Stimulated activated CD4-positive, alpha-beta T cell treated with anti-CD3 and anti-CD28 coated beads, Interleukin-4, amount 100 ng/mL, for 1 hour (primary cell): ENCODE results near the gene C14orf132.
"Not testable (repeated sequence)": the region's sequence is repeated elsewhere in the genome, so short reads cannot be mapped to it uniquely, and the experiment has no call there.

ENCODE experiments used
- DNase-seq: peaks from one replicate; pipeline ENCODE4 v3.0.0-alpha.2; 2020

The C14orf132 gene

DNA sequence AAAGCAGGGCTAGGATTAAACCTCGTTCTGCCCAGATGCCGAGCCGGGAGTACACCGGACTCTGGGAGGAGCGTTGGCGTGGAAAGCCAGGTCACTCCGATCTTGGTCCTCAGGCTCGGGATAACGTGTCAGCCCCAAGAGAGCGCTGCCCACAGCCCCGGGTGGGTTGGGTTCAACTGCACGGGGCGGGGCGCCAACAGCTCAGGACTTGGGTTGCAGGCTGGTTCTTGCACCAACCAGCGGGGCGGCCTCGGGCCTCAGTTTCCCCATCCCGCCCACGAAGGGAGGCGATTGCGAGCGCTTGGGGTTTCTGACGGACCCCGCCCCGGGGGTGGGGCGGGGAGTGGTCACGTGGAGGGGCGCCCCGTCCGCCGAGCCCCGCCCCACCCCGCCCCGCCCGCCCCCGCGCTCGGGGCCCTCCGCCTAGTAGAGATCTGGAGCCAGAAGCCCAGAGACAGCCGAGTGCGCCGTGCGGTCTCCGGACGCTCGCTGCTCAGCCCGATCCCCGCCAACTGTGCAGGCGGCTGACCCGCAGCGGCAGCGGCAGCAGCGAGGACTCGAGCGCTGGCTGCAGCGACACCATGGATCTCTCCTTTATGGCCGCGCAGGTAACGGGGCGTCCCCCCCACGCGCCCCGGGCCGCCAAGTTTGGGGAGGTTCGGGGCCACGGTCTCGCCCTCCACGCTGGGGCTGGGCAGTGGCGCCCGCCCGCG is at the start of gene C14orf132:
TSS of gene C14orf132 (plus strand) at position 443 of the 713 bp plus-strand sequence. CDS start at position 582, 139 bp downstream.
- DNase-seq, result peak; percentile 69

- no peak for DNase-seq
Observed at GRCh38 chr14:95993768-95994592, 45.2 kb upstream of the C14orf132 start.

GRCh38 chr14:95994593-95994928 is 44.6 kb upstream of the C14orf132 start:
- DNase-seq, result no peak

- DNase-seq, result no peak
Observed at GRCh38 chr14:95998656-95999055, 40.5 kb upstream of the C14orf132 start.

DNA sequence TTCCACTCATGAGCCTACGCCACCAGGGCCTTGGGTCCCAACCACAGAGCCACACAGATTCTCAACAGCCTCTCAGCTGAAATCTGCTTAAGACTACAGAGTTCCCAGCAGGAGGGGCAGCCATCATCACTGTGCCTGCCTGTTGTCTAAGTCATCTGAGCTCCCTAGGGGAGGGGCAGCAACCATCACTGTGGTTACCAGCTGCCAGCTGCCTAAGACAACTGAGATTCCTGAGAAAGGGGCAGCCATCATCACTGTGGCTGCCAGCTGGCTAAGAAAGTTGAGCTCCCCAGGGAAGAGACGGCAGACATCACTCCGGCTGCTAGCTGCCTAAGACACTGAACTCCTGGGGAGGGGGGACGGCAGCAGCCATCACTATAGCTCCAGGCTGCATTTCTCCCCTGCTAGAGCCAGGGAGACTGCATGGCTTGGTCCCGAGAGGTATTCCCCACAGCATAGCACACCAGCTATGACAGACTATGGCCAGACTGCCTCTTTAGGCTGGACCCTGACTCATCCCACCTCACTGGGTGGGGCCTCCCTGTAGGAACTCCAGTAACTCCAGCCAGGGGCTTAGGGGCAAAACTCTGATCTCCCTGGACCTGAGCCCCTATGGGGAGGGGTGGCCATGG is 37.2 kb upstream of the C14orf132 start:
- DNase-seq, result no peak

DNA sequence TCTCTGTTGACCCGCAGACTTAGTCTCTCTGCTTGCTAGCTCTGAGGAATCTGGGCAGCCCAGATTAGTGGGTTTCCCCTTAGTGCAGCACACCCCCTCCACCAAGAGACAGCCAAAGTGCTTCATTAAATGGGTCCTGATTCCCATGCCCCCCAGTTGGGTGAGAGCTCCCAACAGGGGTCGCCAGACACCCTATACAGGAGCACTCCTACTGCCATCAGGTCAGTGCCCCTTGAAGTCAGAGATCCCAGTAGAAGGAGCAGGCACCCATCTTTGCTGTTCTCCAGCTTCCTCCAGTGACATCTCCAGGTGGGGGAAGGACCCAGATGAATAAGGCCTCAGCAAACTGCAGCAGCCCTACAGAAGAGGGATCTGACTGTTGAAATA is 36.7 kb upstream of the C14orf132 start:
- no peak for DNase-seq

DNA sequence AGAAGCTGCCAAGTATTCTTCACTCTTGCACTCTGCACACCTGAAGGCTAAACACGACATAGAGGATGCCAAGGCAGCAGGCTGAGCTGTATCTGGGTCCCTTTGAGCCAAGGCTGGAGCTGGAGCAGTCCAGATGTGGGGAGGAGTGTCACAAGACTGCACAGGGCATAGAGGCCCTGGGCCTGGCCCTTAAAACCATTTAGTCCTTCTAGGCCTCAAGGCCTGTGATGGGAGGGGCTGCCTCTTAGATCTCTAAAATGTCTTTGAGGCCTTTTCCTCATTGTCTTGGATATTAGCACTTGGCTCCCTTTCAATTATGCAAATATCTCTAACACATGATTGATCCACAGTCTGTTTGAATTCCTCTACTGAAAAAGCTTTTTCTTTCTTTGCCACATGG is 28.0 kb upstream of the C14orf132 start:
- no peak for DNase-seq

DNA sequence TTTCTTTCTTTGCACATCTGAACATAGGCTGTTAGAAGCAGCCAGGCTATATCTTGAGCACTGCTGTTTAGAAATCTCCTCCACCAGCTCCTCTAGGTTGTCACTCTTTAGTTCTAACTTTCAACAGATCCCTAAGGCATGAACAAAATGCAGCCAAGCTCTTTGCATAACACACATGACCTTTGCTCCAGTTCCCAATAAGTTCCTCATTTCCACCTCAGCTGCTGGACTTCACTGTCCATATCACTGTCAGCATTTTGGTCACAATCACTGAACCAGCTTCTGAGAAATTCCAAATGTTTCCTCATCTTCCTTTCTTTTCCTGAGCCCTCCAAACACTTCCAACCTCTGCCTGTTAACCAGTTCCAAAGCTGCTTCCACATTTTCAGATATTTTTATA is 27.6 kb upstream of the C14orf132 start:
- no peak for DNase-seq

- DNase-seq, result not testable (repeated sequence)
Observed at GRCh38 chr14:96012757-96013156, 26.4 kb upstream of the C14orf132 start.

DNA sequence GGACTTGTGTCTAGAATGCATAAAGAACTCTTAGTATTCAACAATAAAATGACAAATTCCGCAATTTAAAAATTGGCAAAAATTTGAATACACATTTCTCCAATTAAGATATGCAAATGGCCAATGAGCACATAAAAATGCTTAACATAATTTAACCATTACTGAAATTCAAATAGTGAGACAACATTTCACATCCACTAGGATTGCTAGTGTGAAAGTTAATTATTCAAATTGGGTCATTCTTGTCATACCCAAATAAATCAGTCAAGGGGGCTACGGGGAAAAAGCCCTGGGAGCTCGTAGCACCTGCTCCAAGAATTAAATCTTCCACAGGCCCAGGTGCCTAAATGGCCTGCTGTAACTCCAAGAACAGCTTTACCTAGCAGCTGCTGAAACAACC is 25.0 kb upstream of the C14orf132 start:
- no peak for DNase-seq

DNA sequence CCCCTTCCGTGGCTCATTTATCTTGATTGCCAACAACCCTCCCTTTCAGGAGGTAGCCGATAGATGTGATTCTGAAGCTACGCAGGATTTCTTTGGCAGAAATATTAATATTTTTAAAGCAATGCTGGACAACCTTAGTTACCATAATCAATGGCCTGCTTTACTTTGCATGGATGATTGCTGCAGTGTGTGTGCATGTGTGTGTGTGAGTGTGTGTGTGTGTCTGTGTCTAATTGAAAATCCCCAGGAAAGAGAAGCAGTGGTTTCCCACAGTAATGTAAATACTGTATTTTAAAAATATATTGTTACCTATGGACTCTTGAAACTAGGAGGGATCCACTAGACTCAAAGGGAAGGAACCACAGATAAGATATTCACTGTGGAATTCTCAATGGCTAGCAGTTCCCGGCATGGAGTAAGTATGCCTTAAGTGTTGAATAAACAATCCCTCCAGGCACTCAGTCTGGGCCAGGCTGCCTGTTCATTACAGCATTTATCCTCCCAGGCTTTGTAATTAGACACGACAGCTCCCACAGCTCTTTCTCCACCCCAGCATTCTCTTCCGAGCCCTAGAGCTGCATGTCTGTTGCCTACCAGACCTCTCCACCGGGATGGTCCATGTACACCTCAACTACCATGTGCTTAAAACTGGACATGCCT is 22.5 kb upstream of the C14orf132 start:
- no peak for DNase-seq

DNA sequence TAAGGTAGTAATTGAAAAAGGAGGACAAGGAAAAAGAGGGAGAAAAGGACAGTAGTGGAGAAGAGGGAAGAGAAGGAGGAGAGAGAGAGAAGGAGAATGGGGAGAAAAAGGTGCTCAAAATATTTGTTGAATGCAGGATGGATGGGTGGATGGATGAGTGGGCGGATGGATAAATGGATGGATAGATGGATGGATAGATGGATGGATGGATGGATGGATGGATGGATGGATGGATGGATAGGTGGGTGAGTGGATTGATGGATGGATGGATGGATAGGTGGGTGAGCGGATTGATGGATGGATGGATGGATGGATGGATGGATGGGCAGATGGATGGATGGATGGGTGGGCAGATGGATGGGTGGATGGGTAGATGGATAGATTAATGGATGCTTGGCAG is 21.3 kb upstream of the C14orf132 start:
- DNase-seq, result no peak

GRCh38 chr14:96027431-96028355 is 11.5 kb upstream of the C14orf132 start:
- no peak for DNase-seq

GRCh38 chr14:96029089-96029645 is 10.0 kb upstream of the C14orf132 start:
- DNase-seq, result no peak

DNA sequence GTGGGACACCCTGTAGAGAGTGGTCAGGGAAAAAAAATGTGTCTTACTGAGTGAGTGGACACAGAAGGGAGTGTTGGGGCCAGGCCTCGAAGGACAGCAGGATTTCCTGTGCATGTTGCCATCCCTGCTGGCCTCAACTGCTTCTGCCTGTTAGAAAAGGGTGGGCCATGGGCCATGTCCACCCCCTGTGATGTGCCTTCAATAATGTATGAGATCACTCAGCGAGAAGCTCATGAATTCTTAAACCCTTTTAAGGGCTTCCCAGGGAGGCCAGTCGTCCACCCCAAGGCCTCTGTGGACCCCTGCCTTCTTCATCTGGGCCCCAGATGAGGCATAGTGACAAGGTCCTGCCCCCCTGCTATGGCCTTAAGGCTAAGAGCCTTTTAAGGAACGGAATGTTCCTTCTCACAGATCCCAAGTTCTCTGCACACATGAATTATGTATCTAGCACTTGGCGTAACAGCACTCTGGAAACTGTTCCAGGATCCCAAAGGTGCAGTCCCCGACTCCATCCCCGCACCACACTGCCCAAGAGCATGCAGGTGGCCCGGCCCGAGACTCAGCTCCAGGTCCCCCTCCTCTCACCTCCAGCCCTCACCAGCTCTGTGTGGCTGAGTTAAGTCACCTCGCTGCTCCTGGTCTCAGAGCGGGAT is 8.9 kb upstream of the C14orf132 start:
- no peak for DNase-seq

DNA sequence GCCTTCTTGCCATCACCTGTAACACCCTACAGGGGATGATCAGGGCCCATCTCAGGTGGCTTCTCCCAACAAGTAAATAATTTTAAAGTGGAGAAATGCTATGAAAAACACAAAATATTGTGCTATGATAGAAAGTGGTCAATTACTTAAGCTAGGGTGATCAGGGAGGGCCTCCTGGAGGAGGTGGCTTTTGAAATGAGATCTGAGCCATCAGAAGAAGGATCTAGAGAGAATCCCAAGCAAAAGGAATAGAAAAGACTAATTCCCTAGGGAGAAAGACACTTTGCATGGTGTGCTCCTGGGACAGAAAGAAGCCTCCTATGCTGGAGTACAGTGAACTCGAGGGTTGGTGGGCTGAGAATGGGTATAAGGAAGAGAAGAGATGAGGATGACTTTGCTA is 7.5 kb upstream of the C14orf132 start:
- no peak for DNase-seq

- DNase-seq, result no peak
Observed at GRCh38 chr14:96035456-96035855, 3.7 kb upstream of the C14orf132 start.

DNA sequence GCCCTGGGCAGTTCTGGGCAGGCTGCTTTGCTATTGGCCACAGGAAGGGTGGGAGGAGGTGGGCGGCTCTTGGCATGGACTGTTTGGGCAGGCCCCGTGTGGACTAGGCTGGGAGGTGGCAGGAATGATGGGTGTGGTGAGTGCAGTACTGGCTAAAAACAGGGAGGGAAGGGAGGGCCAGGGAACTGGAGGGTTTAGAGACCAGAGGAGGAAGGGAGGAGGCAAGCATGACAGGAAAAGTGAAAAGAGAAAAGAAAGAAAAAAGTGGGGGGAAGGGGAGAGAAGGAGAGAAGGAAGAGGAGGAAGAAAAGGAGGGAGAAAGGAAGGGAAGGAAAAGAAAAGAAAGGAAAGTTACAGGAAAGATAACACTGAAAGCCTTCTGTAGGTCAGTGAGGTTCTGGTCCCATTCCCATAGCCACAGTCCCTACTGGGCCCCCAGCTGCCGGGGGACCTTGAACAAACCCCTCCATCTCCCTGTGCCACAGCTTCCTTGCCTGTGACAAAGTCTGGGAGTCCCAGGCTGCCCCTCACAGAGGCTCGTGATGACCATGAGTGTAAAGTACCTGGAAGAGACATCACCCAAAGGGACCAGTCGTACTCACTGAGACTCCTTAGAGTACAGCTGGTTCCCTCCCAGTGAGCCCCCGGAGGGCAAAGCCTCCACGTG is 1.1 kb upstream of the C14orf132 start:
- DNase-seq, result no peak

DNA sequence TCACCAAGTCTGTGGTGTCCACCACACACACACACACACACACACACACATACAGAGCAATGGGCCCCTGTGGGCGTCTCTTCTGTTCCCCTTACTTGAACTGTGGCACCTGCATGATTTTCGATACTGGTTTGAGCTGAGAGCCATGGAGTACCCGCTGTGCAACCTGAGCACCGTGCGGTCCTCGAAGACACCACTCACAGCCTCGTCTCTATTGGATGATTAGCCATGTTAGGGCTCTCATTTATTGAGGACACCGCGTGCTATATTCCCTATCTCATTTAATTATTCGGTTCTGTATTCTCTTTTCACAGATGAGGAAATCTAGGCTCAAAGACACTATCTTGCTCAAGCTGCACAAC is 623 bp upstream of the C14orf132 start:
- no peak for DNase-seq

DNA sequence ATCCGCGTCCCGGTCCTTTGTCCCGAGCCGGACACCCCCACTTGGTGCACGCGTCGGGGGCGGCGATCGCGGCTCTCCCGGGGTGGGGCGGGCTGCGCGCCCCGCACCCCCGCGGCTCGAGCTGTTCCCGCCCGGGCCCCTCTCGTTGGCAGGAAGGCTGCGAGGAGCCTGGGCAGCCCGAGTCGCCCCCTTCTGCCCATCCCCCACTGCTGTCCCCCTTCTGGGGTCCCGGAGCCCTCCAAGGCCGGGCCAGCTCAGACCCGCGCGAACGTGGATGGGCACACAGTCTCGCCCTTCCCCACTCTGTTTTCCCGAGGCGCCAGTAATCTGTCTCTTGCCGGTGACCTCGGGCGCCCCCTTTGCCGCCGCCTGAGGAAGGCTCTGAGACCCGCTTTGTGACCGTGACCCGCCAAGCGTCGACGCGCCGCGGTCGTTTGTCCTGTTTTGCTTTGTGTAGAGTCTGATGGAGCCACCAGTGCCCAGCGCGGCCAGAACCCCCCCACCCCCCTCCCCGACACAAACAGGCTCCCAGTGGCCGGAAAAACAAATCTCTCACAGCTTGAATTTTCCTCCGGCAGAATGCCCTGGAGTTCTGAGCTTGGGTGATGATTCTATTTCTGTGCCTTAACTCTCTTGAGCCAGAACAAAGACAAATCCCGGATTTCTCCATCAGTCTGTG is 610 bp downstream of the C14orf132 start:
- peak; percentile 18 for DNase-seq
